Smooth muscle cell (in vitro differentiated cells): Measurements from ENCODE around the gene CACNA1F. TPM values are rescaled to one million over a fixed set of nuclear protein-coding genes. Genes with fewer than 3 reads are reported as not detected.

Source experiments
- DNase-seq: peaks from one replicate; lab custom pipeline; 2025; ENCODE audit not compliant: unreplicated experiment; lab: John Stamatoyannopoulos, UW
- H2AFZ ChIP-seq: fragments of 200-600 bp; sonication (generic); 2 replicates; pipeline ENCODE4 v1.6.0; 2016; ENCODE audit warnings: antibody characterized with exemption, low read depth, mild to moderate bottlenecking
- H3F3A ChIP-seq: fragments of 200-600 bp; sonication (generic); 2 replicates; pipeline ENCODE4 v1.6.0; 2017; ENCODE audit warnings: antibody characterized with exemption, low read depth
- H3K27ac ChIP-seq: fragments of 200-600 bp; sonication (generic); 2 replicates; pipeline ENCODE4 v1.5.1; 2016; ENCODE audit warnings: low read depth, mild to moderate bottlenecking
- H3K27me3 ChIP-seq: fragments of 200-600 bp; sonication (generic); 2 replicates; pipeline ENCODE4 v1.6.1; 2016; ENCODE audit warnings: low read depth, mild to moderate bottlenecking
- H3K36me3 ChIP-seq: fragments of 200-600 bp; sonication (generic); 2 replicates; pipeline ENCODE4 v1.5.1; 2016; ENCODE audit warnings: low read depth
- H3K4me1 ChIP-seq: fragments of 200-600 bp; sonication (generic); 2 replicates; pipeline ENCODE4 v1.5.1; 2016; ENCODE audit warnings: low read depth
- H3K4me2 ChIP-seq: fragments of 200-600 bp; sonication (generic); 2 replicates; pipeline ENCODE4 v1.6.0; 2016; ENCODE audit warnings: mild to moderate bottlenecking
- H3K4me3 ChIP-seq: fragments of 200-600 bp; sonication (generic); 2 replicates; pipeline ENCODE4 v1.5.1; 2016; ENCODE audit warnings: mild to moderate bottlenecking
- H3K79me2 ChIP-seq: fragments of 200-600 bp; sonication (generic); 2 replicates; pipeline ENCODE4 v1.6.0; 2016; ENCODE audit warnings: low read depth, mild to moderate bottlenecking
- H3K9ac ChIP-seq: fragments of 200-600 bp; sonication (generic); 2 replicates; pipeline ENCODE4 v1.6.0; 2016; ENCODE audit warnings: low read depth
- H3K9me3 ChIP-seq: fragments of 200-600 bp; sonication (generic); replicated peaks from 2 replicates; pipeline ENCODE4 v1.5.1; 2016; ENCODE audit warnings: low read depth
- H4K20me1 ChIP-seq: fragments of 200-600 bp; sonication (generic); 2 replicates; pipeline ENCODE4 v1.6.0; 2016; ENCODE audit warnings: low read depth
- CTCF ChIP-seq: fragments of 200-600 bp; sonication (generic); IDR thresholded peaks from 2 replicates; pipeline ENCODE4 v1.5.1; 2017; ENCODE audit warnings: borderline replicate concordance, mild to moderate bottlenecking, antibody characterized with exemption; ENCODE audit not compliant: insufficient read depth, poor library complexity, severe bottlenecking
- WGBS: methylation state at CpG from one replicate; pipeline ENCODE4 v1.1.7; 2016; ENCODE audit warnings: low lambda C conversion rate; 5-methylcytosine and 5-hydroxymethylcytosine counted together
- polyA plus RNA-seq: library from polyadenylated mRNA; unstranded; fragments of >200 nt; fragmentation: Nextera tagmentation; extraction: Ambion mirVana; gene quantifications from 2 replicates; pipeline ENCODE4 v1.2.1, GENCODE V29; 2016
- total RNA-seq: library from RNA; depleted of rRNA; stranded (reverse); fragments of >200 nt; gene quantifications from 2 replicates; pipeline ENCODE4 v1.2.3, GENCODE V29; 2014

CACNA1F gene
- total and polyA plus RNA-seq, 2 experiments from 2014 or later = 0.34 TPM; not detected in 1

GRCh38 chrX:49258749-49259124, 25.6 kb upstream of the CACNA1F start:
- Histone ChIP-seq H3K9me3 (no peaks in the 10 kb centered on the region), H3K9ac (no peak overlapping the region), H4K20me1 (no peaks in the 10 kb centered on the region), H3K4me3 (no peak overlapping the region), H3K27ac (no peak overlapping the region), H3K4me2 (no peak overlapping the region), H3K79me2 (no peaks in the 10 kb centered on the region), H2AFZ (no peak overlapping the region), H3K27me3 (no peaks in the 10 kb centered on the region), H3K36me3 (no peaks in the 10 kb centered on the region), H3K4me1 (no peaks in the 10 kb centered on the region), H3F3A (no peaks in the 10 kb centered on the region)
- no peak for TF ChIP-seq CTCF
- DNase-seq = no peak
- WGBS = 92% methylated on average over 5 of the region's 5 CpGs

GRCh38 chrX:49257846-49258748, 25.0 kb upstream of the CACNA1F start:
- H3K9me3 ChIP-seq = no peaks in the 10 kb centered on the region
- no peak overlapping the region for H3K4me2 ChIP-seq
- no peaks in the 10 kb centered on the region for H3K79me2 ChIP-seq
- H3K4me1 ChIP-seq = no peaks in the 10 kb centered on the region
- no peak for TF ChIP-seq CTCF
- H3K27me3 ChIP-seq = no peaks in the 10 kb centered on the region
- DNase-seq = no peak
- no peaks in the 10 kb centered on the region for H4K20me1 ChIP-seq
- H3K4me3 ChIP-seq = no peak overlapping the region
- H3F3A ChIP-seq = no peaks in the 10 kb centered on the region
- no peak overlapping the region for H2AFZ ChIP-seq
- no peak overlapping the region for H3K27ac ChIP-seq
- WGBS = 90% methylated on average over 20 of the region's 20 CpGs
- no peak overlapping the region for H3K9ac ChIP-seq
- no peaks in the 10 kb centered on the region for H3K36me3 ChIP-seq

- H3K9ac ChIP-seq = no peak overlapping the region
- no peaks in the 10 kb centered on the region for H3K36me3 ChIP-seq
- H3K4me3 ChIP-seq = no peak overlapping the region
- no peak overlapping the region for H3K4me2 ChIP-seq
- H3K27me3 ChIP-seq = no peaks in the 10 kb centered on the region
- no peaks in the 10 kb centered on the region for H4K20me1 ChIP-seq
- no peaks in the 10 kb centered on the region for H3K9me3 ChIP-seq
- no peaks in the 10 kb centered on the region for H3K4me1 ChIP-seq
- H3F3A ChIP-seq = no peaks in the 10 kb centered on the region
- no peak overlapping the region for H2AFZ ChIP-seq
- WGBS = 86% methylated on average over 14 of the region's 14 CpGs
- H3K27ac ChIP-seq = no peak overlapping the region
- DNase-seq = no peak
- no peak for TF ChIP-seq CTCF
- H3K79me2 ChIP-seq = no peaks in the 10 kb centered on the region
These were observed 24.1 kb upstream of the CACNA1F start for GRCh38 chrX:49257074-49257790.
